HCT116 (cell line): ENCODE measurements around the gene CNTNAP5.

Source experiments
- CEBPB ChIP-seq: IDR thresholded peaks from 2 replicates; pipeline ENCODE4 v1.6.1; 2012; ENCODE audit warnings: low read depth
- CTCF ChIP-seq, 3 experiments: fragments of 200-600 bp in 1 of 3; sonication (generic) in 1 of 3; IDR thresholded peaks in 2 of 3; conservative IDR thresholded peaks in 1 of 3; 2 replicates each; pipeline ENCODE4 v1.5.1; 2012 to 2017; ENCODE audit warnings: low read depth in 2 of 3, low read length in 2 of 3, antibody characterized with exemption in 1 of 3, borderline replicate concordance in 1 of 3, control low read depth in 1 of 3, mild to moderate bottlenecking in 1 of 3, mixed read lengths in 1 of 3, mixed run types in 1 of 3, moderate library complexity in 1 of 3; ENCODE audit not compliant: insufficient read depth in 1 of 3
- EGR1 ChIP-seq: IDR thresholded peaks from 2 replicates; pipeline ENCODE4 v1.6.1; 2012; ENCODE audit warnings: low read depth
- ELF1 ChIP-seq: IDR thresholded peaks from 2 replicates; pipeline ENCODE4 v1.6.1; 2012; ENCODE audit warnings: low read depth, borderline replicate concordance
- FOSL1 ChIP-seq: IDR thresholded peaks from 2 replicates; pipeline ENCODE4 v1.6.1; 2012; ENCODE audit warnings: low read depth
- MAX ChIP-seq: IDR thresholded peaks from 2 replicates; pipeline ENCODE4 v1.6.1; 2012
- POLR2A ChIP-seq: IDR thresholded peaks from 2 replicates; pipeline ENCODE4 v1.7.0; 2011; ENCODE audit warnings: borderline replicate concordance; ENCODE audit not compliant: insufficient read depth, insufficient read length; ENCODE audit errors: extremely low read depth
- POLR2AphosphoS5 ChIP-seq: IDR thresholded peaks from 2 replicates; pipeline ENCODE4 v1.6.1; 2011; ENCODE audit warnings: mild to moderate bottlenecking, low read depth, low read length, moderate library complexity
- REST ChIP-seq: IDR thresholded peaks from 2 replicates; pipeline ENCODE4 v1.6.1; 2012; ENCODE audit warnings: low read depth
- YY1 ChIP-seq: IDR thresholded peaks from 2 replicates; pipeline ENCODE4 v1.6.1; 2011; ENCODE audit warnings: low read length, low read depth, moderate library complexity, mild to moderate bottlenecking; ENCODE audit not compliant: insufficient replicate concordance; ENCODE audit errors: extremely low read depth
- ZNF274 ChIP-seq: fragments of 200-500 bp; sonication (Bioruptor generic); IDR thresholded peaks from 2 replicates; pipeline ENCODE4 v1.6.1; 2014; ENCODE audit warnings: mild to moderate bottlenecking, low read depth, low read length, inconsistent platforms

- TF ChIP-seq CTCF (IDR thresholded peaks at IDR 0.05 in 2 of 3, conservative IDR thresholded peaks at IDR 0.05 in 1 of 3; ENCODE audit: borderline replicate concordance in 1 of 3, insufficient read depth in 1 of 3, low read depth in 2 of 3, low read length in 2 of 3) (no peak), POLR2AphosphoS5 (no peak), CEBPB (no peak), ELF1 (no peak), YY1 (no peak), EGR1 (no peak), REST (no peak), POLR2A (no peak), ZNF274 (no peak), FOSL1 (no peak), MAX (no peak)
Measured at GRCh38 chr2:124602759-124603158, 577.7 kb downstream of the CNTNAP5 start.
